SK-N-SH treated with all-trans-retinoic acid at 6 μM for 48 hours (cell line): Measurements from ENCODE around the gene C11orf21.

ENCODE experiments used
- ATAC-seq: fragments of 200-7000 bp; cut with Tn5 transposase; 3 replicates; pipeline ENCODE4 v1.9.1; 2020; ENCODE audit warnings: mild to moderate bottlenecking, moderate library complexity
- ARNTL ChIP-seq: fragments of 450-650 bp; formaldehyde crosslinking; IDR thresholded peaks from 2 replicates; pipeline ENCODE4 v1.5.0; 2020; ENCODE audit warnings: low read depth, mild to moderate bottlenecking, moderate library complexity, borderline replicate concordance
- BACH2 ChIP-seq: fragments of 250-450 bp; sonication (Bioruptor Pico); IDR thresholded peaks from 2 replicates; pipeline ENCODE4 v1.9.0; 2021; ENCODE audit warnings: mild to moderate bottlenecking, borderline replicate concordance
- CSDC2 ChIP-seq: fragments of 250-450 bp; sonication (Bioruptor Pico); IDR thresholded peaks from 2 replicates; pipeline ENCODE4 v1.5.0; 2020; ENCODE audit warnings: mild to moderate bottlenecking, moderate library complexity
- ESRRG ChIP-seq: fragments of 250-450 bp; sonication (Bioruptor Pico); IDR thresholded peaks from 2 replicates; pipeline ENCODE4 v1.6.1; 2021; ENCODE audit warnings: mild to moderate bottlenecking
- OSR1 ChIP-seq: fragments of 250-450 bp; sonication (Bioruptor Pico); IDR thresholded peaks from 2 replicates; pipeline ENCODE4 v1.8.0; 2022; ENCODE audit warnings: moderate library complexity, mild to moderate bottlenecking, inconsistent platforms
- PPARA ChIP-seq: fragments of 250-450 bp; sonication (Bioruptor Pico); IDR thresholded peaks from 2 replicates; pipeline ENCODE4 v1.5.0; 2020; ENCODE audit warnings: mild to moderate bottlenecking, borderline replicate concordance
- RARB ChIP-seq: fragments of 250-450 bp; sonication (Bioruptor Pico); IDR thresholded peaks from 2 replicates; pipeline ENCODE4 v1.8.0; 2021; ENCODE audit warnings: mild to moderate bottlenecking, moderate library complexity
- SNAI2 ChIP-seq: fragments of 250-450 bp; sonication (Bioruptor Pico); IDR thresholded peaks from 2 replicates; pipeline ENCODE4 v1.5.0; 2020; ENCODE audit warnings: mild to moderate bottlenecking, moderate library complexity
- TOX ChIP-seq: fragments of 250-450 bp; sonication (Bioruptor Pico); IDR thresholded peaks from 2 replicates; pipeline ENCODE4 v1.8.0; 2021; ENCODE audit warnings: mild to moderate bottlenecking, moderate library complexity, borderline replicate concordance
- ZC3H10 ChIP-seq: fragments of 250-450 bp; sonication (Bioruptor Pico); IDR thresholded peaks from 2 replicates; pipeline ENCODE4 v1.5.1; 2021; ENCODE audit warnings: mild to moderate bottlenecking, moderate library complexity
- ZFP3 ChIP-seq: fragments of 250-450 bp; sonication (Bioruptor Pico); IDR thresholded peaks from 2 replicates; pipeline ENCODE4 v1.5.0; 2020; ENCODE audit warnings: mild to moderate bottlenecking, moderate library complexity
- ZFP30 ChIP-seq: fragments of 450-650 bp; formaldehyde crosslinking; IDR thresholded peaks from 2 replicates; pipeline ENCODE4 v1.5.0; 2022; ENCODE audit warnings: mild to moderate bottlenecking, moderate library complexity
- ZNF70 ChIP-seq: fragments of 450-650 bp; formaldehyde crosslinking; IDR thresholded peaks from 2 replicates; pipeline ENCODE4 v1.5.0; 2020; ENCODE audit warnings: mild to moderate bottlenecking, moderate library complexity
- ZNF8 ChIP-seq: fragments of 450-650 bp; formaldehyde crosslinking; IDR thresholded peaks from 2 replicates; pipeline ENCODE4 v1.5.0; 2020; ENCODE audit warnings: mild to moderate bottlenecking, moderate library complexity
- TF ChIP-seq, protein P1 (sequence below): fragments of 250-450 bp; sonication (Bioruptor Pico); IDR thresholded peaks from 2 replicates; pipeline ENCODE4 v1.5.1; 2021; ENCODE audit warnings: mild to moderate bottlenecking, moderate library complexity
- TF ChIP-seq, protein P2 (sequence below): fragments of 250-450 bp; sonication (Bioruptor Pico); IDR thresholded peaks from 2 replicates; pipeline ENCODE4 v1.8.0; 2020; ENCODE audit warnings: mild to moderate bottlenecking, moderate library complexity, borderline replicate concordance
- TF ChIP-seq, protein P3 (sequence below): fragments of 250-450 bp; sonication (Bioruptor Pico); IDR thresholded peaks from 2 replicates; pipeline ENCODE4 v1.5.1; 2020; ENCODE audit warnings: low read depth, mild to moderate bottlenecking, moderate library complexity
- TF ChIP-seq, protein P4 (sequence below): fragments of 250-450 bp; sonication (Bioruptor Pico); IDR thresholded peaks from 2 replicates; pipeline ENCODE4 v1.8.0; 2021; ENCODE audit warnings: low read depth, mild to moderate bottlenecking, moderate library complexity, borderline replicate concordance
- TF ChIP-seq, protein P5 (sequence below): fragments of 250-450 bp; sonication (Bioruptor Pico); IDR thresholded peaks from 2 replicates; pipeline ENCODE4 v1.5.0; 2020; ENCODE audit warnings: mild to moderate bottlenecking, moderate library complexity

C11orf21 gene

DNA sequence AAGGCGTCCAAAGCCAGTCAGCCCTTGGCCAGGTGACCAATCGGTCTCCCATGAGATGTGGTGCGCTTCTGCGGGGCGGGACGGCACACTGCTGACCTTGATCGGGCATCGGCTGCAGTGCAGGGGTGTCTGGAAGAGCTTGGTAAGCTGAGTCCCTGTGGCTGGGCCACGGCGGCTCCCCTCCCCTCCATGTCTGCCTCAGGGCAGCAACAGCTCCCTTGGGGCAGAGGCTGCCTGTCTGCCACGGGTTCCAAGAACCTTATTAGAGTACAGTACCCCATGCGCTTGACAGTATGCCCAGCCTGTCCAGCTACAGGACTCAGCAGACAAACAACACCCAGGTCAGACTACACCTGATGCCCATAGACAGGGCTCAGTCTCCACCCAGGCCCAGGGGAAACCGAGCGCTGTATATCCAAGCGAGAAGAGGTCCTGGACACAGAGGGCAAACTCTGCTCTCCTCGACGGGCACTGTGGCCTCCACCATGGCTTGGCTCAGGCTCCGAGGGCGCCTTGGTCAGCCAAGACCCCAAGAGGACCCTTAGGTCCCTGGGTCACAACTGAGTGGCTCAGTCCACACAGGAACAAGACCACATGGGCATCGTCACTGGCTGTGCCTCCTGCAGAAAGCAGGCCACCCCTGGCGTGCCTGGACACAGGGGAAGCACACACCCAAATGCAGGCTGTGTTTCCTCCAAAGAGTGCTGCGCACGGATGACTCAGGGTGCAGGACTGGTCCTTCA is 19.0 kb upstream of the C11orf21 start:
- TF ChIP-seq ZFP30 (CRISPR knock-in tag) (no peak), ZNF70 (CRISPR knock-in tag) (no peak), PPARA (CRISPR knock-in tag) (no peak), ARNTL (CRISPR knock-in tag) (no peak), ZNF8 (no peak), ZFP3 (no peak), TOX (CRISPR knock-in tag) (no peak), CSDC2 (CRISPR knock-in tag) (no peak), RARB (CRISPR knock-in tag) (no peak), BACH2 (CRISPR knock-in tag) (no peak), ESRRG (CRISPR knock-in tag) (no peak), OSR1 (CRISPR knock-in tag) (no peak), SNAI2 (CRISPR knock-in tag) (no peak), ZC3H10 (CRISPR knock-in tag) (no peak)
- TF ChIP-seq, protein P1, sequence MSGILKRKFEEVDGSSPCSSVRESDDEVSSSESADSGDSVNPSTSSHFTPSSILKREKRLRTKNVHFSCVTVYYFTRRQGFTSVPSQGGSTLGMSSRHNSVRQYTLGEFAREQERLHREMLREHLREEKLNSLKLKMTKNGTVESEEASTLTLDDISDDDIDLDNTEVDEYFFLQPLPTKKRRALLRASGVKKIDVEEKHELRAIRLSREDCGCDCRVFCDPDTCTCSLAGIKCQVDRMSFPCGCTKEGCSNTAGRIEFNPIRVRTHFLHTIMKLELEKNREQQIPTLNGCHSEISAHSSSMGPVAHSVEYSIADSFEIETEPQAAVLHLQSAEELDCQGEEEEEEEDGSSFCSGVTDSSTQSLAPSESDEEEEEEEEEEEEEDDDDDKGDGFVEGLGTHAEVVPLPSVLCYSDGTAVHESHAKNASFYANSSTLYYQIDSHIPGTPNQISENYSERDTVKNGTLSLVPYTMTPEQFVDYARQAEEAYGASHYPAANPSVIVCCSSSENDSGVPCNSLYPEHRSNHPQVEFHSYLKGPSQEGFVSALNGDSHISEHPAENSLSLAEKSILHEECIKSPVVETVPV (CRISPR knock-in tag), result no peak
- TF ChIP-seq, protein P2, sequence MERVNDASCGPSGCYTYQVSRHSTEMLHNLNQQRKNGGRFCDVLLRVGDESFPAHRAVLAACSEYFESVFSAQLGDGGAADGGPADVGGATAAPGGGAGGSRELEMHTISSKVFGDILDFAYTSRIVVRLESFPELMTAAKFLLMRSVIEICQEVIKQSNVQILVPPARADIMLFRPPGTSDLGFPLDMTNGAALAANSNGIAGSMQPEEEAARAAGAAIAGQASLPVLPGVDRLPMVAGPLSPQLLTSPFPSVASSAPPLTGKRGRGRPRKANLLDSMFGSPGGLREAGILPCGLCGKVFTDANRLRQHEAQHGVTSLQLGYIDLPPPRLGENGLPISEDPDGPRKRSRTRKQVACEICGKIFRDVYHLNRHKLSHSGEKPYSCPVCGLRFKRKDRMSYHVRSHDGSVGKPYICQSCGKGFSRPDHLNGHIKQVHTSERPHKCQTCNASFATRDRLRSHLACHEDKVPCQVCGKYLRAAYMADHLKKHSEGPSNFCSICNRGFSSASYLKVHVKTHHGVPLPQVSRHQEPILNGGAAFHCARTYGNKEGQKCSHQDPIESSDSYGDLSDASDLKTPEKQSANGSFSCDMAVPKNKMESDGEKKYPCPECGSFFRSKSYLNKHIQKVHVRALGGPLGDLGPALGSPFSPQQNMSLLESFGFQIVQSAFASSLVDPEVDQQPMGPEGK, result no peak
- TF ChIP-seq, protein P3, sequence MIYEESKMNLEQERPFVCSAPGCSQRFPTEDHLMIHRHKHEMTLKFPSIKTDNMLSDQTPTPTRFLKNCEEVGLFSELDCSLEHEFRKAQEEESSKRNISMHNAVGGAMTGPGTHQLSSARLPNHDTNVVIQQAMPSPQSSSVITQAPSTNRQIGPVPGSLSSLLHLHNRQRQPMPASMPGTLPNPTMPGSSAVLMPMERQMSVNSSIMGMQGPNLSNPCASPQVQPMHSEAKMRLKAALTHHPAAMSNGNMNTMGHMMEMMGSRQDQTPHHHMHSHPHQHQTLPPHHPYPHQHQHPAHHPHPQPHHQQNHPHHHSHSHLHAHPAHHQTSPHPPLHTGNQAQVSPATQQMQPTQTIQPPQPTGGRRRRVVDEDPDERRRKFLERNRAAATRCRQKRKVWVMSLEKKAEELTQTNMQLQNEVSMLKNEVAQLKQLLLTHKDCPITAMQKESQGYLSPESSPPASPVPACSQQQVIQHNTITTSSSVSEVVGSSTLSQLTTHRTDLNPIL (CRISPR knock-in tag), result no peak
- TF ChIP-seq, protein P4, sequence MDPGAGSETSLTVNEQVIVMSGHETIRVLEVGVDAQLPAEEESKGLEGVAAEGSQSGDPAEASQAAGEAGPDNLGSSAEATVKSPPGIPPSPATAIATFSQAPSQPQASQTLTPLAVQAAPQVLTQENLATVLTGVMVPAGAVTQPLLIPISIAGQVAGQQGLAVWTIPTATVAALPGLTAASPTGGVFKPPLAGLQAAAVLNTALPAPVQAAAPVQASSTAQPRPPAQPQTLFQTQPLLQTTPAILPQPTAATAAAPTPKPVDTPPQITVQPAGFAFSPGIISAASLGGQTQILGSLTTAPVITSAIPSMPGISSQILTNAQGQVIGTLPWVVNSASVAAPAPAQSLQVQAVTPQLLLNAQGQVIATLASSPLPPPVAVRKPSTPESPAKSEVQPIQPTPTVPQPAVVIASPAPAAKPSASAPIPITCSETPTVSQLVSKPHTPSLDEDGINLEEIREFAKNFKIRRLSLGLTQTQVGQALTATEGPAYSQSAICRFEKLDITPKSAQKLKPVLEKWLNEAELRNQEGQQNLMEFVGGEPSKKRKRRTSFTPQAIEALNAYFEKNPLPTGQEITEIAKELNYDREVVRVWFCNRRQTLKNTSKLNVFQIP (CRISPR knock-in tag), result no peak
- TF ChIP-seq, protein P5, sequence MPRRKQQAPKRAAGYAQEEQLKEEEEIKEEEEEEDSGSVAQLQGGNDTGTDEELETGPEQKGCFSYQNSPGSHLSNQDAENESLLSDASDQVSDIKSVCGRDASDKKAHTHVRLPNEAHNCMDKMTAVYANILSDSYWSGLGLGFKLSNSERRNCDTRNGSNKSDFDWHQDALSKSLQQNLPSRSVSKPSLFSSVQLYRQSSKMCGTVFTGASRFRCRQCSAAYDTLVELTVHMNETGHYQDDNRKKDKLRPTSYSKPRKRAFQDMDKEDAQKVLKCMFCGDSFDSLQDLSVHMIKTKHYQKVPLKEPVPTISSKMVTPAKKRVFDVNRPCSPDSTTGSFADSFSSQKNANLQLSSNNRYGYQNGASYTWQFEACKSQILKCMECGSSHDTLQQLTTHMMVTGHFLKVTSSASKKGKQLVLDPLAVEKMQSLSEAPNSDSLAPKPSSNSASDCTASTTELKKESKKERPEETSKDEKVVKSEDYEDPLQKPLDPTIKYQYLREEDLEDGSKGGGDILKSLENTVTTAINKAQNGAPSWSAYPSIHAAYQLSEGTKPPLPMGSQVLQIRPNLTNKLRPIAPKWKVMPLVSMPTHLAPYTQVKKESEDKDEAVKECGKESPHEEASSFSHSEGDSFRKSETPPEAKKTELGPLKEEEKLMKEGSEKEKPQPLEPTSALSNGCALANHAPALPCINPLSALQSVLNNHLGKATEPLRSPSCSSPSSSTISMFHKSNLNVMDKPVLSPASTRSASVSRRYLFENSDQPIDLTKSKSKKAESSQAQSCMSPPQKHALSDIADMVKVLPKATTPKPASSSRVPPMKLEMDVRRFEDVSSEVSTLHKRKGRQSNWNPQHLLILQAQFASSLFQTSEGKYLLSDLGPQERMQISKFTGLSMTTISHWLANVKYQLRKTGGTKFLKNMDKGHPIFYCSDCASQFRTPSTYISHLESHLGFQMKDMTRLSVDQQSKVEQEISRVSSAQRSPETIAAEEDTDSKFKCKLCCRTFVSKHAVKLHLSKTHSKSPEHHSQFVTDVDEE (CRISPR knock-in tag), result no peak
- ATAC-seq, result no peak

DNA sequence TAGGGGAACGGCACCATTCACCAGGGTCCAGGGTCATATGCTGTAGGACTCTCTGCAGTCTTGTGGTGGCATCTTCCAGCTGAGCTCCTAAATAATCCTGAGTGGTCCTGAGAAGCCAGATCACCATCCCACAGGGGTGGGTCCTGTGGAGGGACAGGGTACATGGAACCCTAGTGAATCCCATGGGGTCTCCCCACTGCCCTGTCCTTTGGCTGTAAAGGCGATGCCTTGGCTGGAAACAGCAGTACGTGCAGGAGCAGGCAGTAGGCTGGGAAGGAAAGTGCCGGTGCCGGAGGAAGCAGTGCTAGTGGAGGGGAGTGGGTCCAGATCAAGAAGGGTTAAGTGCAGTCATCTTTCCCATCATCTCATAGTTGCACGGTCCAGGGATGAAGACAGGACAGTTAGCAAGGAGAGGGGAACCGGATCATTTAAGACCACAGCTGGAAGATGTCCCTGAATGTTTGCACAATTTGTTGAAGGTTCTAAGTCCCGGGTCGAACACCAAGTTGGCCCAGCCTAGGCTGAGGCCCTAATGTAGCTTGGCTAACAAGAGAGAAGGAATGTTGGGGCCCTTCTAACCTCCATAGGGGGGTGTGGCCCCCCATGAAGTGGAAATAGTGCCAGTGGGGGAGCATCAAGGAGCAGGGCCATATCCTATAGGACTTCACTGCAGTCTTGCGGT is 18.2 kb upstream of the C11orf21 start:
- no peak for ATAC-seq
- TF ChIP-seq ZC3H10 (CRISPR knock-in tag), result no peak
- no peak for TF ChIP-seq SNAI2 (CRISPR knock-in tag)
- TF ChIP-seq ZNF8, result no peak
- TF ChIP-seq ZNF70 (CRISPR knock-in tag), result no peak
- no peak for TF ChIP-seq ESRRG (CRISPR knock-in tag)
- TF ChIP-seq, protein P4 (CRISPR knock-in tag), result no peak
- TF ChIP-seq, protein P5 (CRISPR knock-in tag), result no peak
